G401.6 (cell line): ENCODE measurements around the gene PLEKHH1.
A peak's percentile ranks its signal among the peaks of the same experiment; 100 is the strongest.

ENCODE experiments used
- FAIRE-seq: peaks from 2 replicates; lab custom pipeline; 2012; peaks lifted over from hg19 to GRCh38; lab: Jason Lieb, UNC

PLEKHH1 gene

DNA sequence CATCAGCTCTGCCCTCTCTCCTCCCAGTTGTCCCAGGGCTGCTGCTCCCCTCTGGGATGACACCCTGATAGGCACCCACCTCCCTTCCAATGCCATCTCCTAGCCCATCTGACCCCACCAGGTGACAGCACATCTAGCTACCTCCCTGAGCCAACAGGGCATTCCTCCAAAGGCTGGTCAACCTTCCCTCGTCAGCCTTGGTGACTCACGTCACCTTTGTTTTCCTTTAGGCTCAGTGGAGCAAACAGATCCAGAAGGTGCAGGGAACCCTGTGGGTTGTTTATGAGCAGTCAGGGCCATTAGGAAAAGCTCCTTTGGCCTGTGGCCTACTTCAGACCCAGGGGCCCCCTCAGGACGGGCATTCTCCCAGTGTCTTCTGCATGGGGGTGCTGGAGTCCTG, 34.6 kb downstream of the PLEKHH1 start:
- FAIRE-seq, result no peak

DNA sequence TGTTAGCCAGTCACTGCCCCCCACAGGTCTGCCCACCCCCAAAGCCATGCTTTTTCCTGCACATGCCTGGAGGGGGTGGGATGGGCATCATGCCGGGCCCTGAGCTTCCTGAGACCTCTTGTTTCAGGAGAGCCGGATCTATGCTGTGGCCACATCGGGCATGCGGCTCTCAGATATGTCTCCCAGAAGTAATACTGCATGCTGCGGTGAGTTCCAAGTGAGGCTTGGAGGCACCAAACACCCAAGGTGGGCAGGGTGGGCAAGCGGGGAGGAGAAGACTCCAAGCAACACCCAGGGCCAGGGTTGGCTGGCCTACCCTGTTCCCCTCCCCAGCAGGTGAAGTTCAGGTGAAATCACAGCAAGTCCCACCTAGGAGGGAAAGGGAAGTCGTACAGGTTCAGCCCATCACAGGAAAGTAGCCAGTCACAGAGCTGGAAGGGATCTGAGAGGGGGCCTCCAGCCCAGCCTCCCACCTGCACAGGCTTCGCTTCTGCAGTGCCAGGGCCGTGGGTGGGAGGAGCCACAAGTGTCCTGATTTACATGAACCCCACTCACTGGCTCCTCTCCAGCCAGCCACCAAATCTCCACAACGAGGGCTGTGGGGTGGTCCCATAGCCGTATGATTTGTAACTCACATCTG, 36.0 kb downstream of the PLEKHH1 start:
- no peak for FAIRE-seq

DNA sequence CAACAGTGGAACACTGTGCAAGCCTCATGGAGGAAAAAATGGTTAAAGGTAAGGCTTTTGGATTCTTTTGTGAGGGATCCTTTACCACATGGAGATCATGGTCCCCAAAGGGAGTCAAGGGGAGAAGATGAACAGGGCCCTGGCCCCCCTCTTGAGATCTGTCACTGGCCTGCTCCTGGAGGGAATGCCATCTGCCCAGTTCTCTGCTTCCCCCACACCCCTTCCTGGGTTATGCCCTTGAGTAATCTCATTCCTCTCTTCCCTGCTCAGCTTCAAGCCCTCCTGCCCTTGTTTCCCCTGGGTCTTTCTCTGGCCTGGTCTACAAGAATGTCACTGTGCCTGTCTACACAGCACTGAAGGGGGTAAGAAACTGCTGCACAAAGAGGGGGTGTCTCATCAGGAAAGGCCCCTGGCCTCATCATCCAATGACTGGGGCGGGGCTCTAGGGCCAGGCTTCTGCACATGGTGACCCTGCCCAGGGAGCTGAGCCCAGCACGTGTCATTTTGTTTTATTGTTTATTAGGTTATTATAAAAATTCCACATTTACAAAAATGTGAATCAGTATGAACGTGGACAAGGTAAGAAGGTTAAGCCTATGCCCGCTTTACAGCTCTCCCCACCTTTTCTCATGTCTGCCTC, 36.7 kb downstream of the PLEKHH1 start:
- FAIRE-seq, result no peak

DNA sequence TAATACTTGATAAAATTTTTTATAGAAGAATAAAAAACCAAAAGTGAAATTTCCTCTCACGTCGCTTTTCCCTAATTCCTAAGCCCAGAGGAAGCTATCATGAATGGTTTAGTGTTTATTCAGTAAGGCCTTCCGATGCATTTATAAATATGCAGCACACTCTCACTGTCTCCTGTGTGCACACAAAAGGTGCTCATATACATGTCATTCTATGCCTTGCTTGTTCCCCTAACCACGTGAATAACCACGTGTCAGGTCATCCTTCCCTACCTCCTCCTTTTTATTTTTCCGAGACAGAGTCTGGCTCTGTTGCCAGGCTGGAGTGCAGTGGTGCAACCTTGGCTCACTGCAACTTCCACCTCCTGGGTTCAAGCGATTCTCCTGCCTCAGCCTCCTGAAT, 37.4 kb downstream of the PLEKHH1 start:
- no peak for FAIRE-seq

DNA sequence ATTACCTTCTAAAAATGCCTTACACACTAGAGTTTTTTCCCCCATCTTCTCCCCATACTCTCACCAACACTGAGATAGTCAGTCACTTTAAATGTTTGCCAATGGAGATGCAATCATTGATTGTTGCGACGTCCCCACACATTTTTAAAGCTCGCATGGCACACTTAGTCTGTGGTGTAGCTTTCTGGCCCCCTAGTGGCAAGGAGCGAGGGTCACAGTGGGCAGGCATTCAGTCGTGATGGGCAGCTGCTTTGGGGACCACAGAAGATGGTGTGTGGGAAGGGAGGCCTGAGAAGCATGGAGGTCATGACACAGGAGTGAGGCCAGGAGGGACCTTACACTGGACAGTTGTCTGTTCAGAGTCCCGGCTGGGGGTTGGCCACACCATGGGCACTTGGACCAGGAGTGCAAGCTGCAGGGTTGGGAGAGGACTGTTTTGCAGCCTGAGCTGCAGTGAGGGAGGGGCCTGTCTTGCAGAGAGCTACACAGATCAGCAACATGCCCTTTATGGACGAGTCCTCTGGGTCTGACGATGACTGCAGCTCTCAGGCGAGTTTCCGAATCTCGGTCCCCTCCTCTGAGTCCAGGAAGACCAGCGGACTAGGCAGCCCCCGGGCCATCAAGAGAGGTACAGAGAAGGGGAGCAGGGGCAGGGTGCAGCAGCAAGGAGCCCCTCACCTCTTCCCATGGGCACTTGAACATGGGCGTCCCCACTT, 38.3 kb downstream of the PLEKHH1 start:
- FAIRE-seq, result peak; percentile 83

DNA sequence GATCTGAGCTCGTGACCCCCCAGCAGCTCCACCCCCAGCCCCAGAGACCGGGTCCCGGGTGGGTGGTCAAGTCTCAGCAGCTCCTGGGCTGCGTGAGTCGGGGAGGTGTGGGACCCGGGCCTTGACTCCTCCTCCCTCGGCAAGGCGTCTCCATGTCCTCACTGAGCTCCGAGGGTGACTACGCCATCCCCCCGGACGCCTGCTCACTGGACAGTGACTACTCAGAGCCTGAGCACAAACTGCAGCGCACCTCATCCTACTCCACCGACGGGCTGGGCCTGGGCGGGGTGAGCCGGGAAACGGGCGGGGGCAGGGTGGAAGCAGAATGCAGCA, 38.9 kb downstream of the PLEKHH1 start:
- FAIRE-seq, result no peak

DNA sequence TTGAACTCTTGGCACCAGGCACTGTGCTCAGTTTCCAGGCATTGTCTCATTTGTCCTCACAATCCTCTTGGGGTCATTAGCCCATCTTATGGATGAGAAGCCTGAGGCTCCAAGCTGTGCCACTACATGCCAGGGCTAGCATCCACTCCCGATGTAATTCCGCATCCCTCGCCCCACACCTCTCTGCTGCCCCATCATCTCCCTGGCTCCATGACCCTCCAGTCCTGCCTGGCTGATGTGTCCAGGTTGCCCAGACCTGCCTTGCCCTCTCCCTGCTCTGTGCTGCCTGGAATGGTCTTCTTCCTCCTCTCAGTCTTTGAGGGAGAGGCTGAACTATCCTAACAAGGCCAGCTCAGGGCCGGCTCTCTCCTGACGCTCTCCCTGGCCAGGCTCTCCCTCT, 39.5 kb downstream of the PLEKHH1 start:
- FAIRE-seq, result no peak

DNA sequence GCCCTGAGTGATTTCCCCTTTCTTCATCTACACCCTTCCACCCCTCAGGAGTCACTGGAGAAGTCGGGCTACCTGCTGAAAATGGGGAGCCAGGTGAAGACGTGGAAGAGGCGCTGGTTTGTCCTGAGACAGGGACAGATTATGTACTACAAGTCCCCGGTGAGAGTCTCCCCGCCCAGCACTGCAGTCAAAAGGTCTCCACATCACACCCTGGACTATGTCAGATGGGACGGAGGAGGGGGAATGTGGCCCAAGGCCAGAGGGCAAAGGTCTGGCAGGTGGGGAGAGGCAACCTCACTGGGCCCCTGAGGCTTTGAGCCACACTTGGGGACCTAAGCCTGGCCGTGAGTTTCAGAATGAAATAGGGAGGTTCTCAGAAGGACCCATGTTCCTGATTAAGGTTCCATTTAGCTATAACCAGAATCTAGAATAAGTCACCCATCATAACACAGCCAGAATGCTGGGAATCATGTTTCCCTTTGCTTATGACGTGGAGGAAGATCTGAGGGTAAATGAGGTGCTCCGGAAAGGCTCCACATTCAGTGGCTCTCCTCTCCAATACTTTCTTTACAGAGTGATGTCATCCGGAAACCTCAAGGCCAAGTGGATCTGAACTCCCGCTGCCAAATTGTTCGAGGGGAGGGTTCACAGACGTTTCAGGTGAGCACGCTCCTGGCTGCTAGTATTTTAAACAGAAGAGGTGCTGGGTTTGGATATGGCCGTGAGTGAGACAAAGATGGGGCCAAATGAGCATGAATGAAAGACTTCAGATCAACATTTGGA, 40.3 kb downstream of the PLEKHH1 start:
- no peak for FAIRE-seq

DNA sequence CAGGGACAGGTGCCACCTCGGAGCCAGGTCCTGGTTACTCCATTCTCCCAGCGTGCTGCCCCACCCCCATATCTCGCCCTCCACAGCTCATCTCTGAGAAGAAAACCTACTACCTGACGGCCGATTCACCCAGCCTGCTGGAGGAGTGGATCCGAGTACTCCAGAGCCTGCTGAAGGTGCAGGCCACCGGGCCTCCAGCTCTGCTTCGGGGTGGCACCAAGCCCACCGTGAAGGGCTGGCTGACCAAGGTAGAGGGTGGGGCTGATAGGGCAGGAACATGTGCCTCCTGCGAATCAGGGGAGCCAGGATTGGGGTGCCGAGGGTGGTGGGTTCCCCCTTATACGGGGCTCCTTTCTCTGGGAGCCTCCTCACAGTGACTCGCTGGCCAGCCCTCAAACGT, 41.1 kb downstream of the PLEKHH1 start:
- FAIRE-seq, result no peak

DNA sequence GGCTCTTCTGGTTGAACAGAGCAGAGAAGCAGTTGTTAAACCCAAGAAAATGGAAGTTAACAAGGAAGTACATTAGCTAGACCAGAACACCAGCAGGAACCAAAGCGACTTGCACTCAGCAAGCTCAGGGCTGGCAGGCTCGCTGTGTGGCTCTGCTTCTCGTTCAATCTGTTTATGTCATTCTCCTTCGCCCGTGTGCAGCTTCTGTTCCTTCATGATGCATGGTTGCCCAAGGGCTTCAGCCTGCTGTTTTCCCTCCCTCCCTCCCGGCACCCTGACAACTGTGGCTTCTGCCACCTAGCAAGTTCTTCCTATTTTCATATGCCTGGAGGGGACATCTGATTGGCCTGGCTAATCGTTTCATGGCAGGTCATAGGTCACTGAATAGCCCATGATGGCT, 41.7 kb downstream of the PLEKHH1 start:
- no peak for FAIRE-seq

DNA sequence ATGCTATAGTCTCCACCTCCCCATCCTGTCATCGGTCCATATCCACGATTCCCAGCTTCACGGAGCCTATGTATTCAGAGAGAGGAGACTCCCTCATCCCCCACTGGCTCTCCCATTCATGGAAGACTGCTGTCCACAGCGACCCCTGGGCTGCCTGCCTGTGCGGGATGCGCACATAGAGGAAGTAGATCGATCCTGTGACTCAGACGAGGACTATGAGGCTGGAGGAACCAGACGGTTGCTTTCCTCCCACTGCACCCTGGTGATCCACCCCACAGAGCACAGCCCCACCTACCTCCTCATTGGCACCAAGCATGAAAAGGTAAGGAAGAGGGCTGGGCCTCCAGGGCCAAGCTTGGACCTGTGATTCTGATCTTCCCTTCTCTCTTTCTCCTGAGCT, 42.6 kb downstream of the PLEKHH1 start:
- no peak for FAIRE-seq

DNA sequence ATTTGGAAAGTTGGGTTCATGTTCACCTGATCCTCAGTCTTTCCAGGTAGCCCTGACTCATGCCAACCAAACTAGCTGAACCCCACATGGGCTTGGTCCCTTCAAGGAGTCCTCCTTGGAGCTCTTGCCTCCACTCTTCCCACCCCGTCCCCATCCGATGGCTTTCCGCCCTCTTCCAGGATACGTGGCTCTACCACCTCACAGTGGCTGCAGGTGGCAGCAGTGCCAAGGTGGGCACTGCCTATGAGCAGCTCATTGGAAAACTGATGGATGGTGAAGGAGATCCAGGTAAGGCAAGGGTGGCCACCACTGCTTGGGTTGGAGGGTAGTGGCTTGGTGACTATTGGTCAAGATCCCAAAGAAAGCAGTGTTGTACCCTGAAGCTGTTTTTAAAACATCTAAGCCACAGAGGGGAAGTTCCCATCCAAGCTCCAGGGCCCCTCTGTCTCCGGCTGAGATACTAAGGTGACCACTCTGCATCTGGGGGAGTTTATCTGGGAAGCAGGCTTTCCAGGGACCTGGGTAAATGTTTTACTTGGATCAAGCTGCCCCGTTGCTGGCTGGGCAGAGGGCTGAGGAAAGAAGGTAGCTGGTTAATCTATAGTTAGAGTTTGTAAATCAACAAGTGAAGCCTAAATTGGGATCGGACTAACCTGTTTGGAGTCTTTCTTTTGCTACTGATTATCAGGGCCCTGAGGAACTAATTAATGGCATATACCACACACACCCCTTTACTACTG, 43.3 kb downstream of the PLEKHH1 start:
- no peak for FAIRE-seq

DNA sequence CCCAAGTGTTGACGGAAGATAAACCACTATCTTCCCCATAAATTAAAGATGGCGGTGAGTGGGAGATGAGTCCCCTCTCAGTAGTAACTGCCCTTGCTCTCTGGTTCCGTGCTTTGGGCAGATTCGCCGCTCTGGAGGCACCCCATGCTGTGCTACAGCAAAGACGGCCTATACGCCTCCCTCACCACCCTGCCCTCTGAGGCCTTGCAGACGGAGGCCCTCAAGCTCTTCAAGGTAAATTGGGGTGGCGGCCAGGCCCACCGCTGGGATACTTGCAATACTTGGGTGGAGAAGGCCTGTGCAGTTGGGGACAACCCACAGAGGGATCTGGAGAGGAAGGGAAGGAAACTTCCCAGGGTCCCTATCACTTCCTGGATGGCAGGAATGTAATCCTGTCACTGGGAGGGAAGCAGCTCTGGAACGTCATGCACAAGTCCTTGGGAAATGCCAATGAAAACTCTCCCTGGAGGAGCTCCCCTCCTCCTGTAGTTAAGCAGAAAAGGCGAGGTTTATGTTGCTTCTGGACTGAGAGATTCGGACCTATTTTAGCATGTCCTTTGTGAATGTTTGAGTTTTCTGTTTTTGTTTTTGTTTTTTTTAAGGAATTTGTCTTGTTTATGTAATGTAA, 44.2 kb downstream of the PLEKHH1 start:
- no peak for FAIRE-seq

DNA sequence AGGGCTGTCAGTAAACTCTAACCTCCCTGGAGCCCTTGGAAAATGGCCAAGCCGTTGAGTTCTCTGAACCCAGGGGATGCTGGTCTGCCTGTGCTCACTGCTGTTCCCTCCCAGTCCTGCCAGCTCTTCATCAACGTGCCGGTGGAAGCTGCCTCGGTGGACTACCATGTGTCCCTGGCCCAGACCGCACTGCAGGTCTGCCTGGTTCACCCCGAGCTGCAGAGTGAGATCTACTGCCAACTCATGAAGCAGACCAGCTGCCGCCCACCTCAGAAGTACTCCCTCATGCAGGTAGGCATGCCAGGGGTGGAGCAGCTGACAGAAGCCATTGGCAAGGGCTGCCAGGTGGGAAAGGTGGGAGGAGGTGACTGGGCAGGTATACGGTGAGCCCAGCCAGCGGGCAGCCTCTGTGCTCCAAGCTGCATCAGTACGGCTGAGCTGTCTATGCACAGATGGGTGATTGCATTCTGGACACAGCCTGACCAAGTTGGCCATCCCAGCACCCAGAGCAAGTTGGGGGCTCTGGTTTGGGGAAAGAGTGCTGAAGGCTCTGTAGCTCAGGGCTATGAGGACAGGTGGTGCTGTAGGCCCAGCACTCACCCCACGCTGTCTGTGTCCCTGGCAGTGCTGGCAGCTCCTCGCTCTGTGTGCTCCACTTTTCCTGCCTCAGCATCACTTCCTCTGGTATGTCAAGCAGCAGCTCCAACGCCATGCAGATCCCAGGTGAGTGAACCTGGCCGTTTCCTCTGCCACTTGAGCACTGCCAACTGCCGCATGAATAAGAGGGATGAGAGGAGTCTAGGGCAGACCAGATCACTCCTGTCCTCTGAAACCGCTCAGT, 45.0 kb downstream of the PLEKHH1 start:
- no peak for FAIRE-seq

DNA sequence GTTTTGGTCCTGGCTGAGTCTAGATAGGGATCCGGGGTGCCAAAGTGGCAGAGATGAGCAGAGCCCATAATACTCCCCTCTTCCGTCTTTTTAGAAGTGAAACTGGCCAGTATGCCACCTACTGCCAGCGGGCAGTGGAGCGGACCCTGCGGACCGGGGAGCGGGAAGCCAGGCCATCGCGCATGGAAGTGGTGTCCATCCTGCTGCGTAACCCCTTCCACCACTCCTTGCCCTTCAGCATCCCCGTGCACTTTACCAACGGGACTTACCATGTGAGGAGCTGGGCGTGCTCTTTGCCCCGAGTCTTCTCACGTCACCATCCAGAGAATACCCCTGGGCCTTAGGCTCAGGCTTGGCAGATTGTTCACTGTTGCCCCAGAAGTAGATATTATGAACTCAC, 46.0 kb downstream of the PLEKHH1 start:
- FAIRE-seq, result no peak

DNA sequence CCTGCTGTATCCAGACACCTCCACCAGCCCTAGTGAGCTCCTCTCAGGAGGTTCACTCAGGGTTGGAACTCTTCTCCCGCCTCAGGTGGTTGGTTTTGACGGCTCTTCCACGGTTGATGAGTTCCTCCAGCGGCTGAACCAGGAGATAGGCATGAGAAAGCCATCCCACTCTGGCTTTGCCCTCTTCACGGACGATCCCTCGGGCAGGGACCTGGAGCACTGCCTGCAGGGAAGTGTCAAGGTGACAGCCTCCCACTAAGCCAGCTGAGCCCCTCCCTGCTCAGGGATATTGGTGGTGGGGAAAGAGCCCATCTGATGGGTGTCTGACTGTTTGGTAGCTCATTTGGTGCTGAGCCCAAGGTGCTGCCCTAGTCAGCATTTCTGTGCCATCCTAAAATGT, 46.5 kb downstream of the PLEKHH1 start:
- no peak for FAIRE-seq

DNA sequence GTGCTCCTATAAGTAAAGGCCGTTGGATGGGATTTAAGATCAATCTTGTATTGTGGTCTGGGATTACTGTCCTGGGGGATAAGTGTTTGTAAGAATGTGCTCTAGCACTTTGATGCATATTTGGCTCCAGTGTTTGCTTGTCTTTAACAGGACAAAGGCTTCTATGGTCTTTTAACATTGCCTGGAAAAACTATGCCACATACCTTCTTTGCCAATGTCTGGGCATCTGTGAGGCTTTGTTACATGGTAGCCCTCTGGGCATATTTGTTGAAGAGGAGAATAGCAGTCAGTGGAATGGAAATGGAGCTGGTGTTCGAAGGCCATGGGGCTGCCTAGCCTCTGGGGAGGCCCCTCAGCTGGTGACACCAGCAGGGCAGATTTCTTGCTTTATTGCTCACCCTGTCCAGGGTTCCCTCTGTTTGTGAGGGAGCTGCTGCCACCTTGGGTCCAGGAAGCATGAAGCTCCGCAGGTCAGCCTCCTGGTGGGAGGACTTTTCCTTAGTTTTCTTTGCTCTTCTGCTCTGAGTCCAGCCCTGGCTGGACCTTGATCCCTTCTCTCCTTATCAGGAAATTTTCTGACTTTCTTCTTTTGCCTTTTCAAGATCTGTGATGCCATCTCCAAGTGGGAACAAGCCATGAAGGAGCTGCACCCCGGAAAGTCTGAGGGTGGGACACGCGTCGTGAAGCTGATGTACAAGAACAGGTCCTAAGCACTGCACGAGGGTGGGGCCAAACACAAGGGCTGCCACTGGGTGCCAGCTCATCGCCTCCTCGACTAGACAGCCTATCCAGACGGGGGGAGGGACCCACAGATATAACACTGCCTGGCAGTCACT, 47.5 kb downstream of the PLEKHH1 start:
- no peak for FAIRE-seq

DNA sequence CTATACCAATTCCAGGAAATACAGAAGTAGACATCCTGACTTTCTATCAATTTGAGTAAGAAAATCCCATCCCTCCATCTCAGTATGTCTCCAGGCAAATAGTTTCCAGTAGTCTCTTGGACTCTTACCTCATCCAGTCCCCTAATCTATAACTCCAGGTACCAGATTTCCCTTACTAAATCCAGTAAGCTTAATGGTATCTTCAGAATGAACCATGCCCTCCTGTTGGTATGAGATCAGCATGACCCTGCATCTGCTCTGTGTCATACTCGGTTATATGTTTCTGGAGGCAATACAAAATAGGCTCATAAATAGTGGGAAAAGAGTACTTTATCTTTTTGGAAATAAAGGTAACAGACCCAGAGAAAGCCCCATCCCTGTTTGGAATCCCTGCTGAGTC, 48.6 kb downstream of the PLEKHH1 start:
- no peak for FAIRE-seq

DNA sequence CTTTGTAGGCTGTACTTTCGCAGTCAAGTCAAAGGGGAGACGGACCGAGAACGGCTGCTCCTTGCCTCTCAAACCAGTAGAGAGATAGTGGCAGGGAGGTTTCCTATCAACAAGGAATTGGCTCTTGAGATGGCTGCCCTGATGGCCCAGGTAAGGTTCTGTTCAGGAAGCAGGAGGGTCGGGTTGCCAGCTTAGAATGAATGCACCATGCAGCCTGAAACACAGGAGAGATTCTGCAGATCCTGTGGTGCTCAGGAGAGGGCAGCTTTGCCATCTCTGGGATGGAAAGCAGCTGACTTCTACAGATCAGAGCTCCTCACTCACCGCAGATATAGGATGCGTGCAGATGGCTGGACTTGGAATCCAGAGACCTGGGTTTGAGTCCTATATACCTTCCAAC, 49.0 kb downstream of the PLEKHH1 start:
- no peak for FAIRE-seq
